Neural progenitor cell (in vitro differentiated cells): ENCODE data around the gene IL1R2. TPM values are rescaled to one million over a fixed set of nuclear protein-coding genes. Genes with fewer than 3 reads are reported as not detected.

Experiments
- DNase-seq: peaks from one replicate; pipeline ENCODE4 v3.0.0-alpha.2; 2016; ENCODE audit warnings: low spot score
- H2AFZ ChIP-seq: fragments of 200-600 bp; sonication (generic); replicated peaks from 2 replicates; pipeline ENCODE4 v1.6.1; 2016; ENCODE audit warnings: antibody characterized with exemption
- H3F3A ChIP-seq: fragments of 200-600 bp; sonication (generic); 2 replicates; pipeline ENCODE4 v1.6.1; 2016; ENCODE audit warnings: antibody characterized with exemption, low read depth
- H3K27ac ChIP-seq: fragments of 200-600 bp; sonication (generic); 2 replicates; pipeline ENCODE4 v1.5.1; 2016; ENCODE audit warnings: mild to moderate bottlenecking
- H3K27me3 ChIP-seq: fragments of 200-600 bp; sonication (generic); 2 replicates; pipeline ENCODE4 v1.6.1; 2016; ENCODE audit warnings: mild to moderate bottlenecking, moderate library complexity
- H3K36me3 ChIP-seq: fragments of 200-600 bp; sonication (generic); 2 replicates; pipeline ENCODE4 v1.5.1; 2016
- H3K4me1 ChIP-seq: fragments of 200-600 bp; sonication (generic); 2 replicates; pipeline ENCODE4 v1.6.1; 2016; ENCODE audit warnings: mixed run types
- H3K4me2 ChIP-seq: fragments of 200-600 bp; sonication (generic); 2 replicates; pipeline ENCODE4 v1.6.1; 2016
- H3K4me3 ChIP-seq: fragments of 200-600 bp; sonication (generic); 2 replicates; pipeline ENCODE4 v1.5.1; 2016
- H3K79me2 ChIP-seq: fragments of 200-600 bp; sonication (generic); 2 replicates; pipeline ENCODE4 v1.6.1; 2016; ENCODE audit warnings: low read depth
- H3K9ac ChIP-seq: fragments of 200-600 bp; sonication (generic); 2 replicates; pipeline ENCODE4 v1.6.1; 2016
- H3K9me3 ChIP-seq: fragments of 200-600 bp; sonication (generic); 2 replicates; pipeline ENCODE4 v1.5.1; 2016; ENCODE audit warnings: low read depth
- H4K20me1 ChIP-seq: fragments of 200-600 bp; sonication (generic); 2 replicates; pipeline ENCODE4 v1.6.1; 2016; ENCODE audit warnings: low read depth
- H3K27ac Mint-ChIP-seq: 3 replicates; pipeline ENCODE4 v1.8.0; 2021; ENCODE audit warnings: mixed read lengths
- H3K27me3 Mint-ChIP-seq: 2 replicates; pipeline ENCODE4 v1.8.0; 2022; ENCODE audit warnings: low read depth, mild to moderate bottlenecking, inconsistent platforms, moderate library complexity, mixed read lengths; ENCODE audit not compliant: insufficient read depth
- H3K36me3 Mint-ChIP-seq: 3 replicates; pipeline ENCODE4 v1.8.0; 2021; ENCODE audit warnings: mixed read lengths
- H3K4me1 Mint-ChIP-seq: 3 replicates; pipeline ENCODE4 v1.8.0; 2021; ENCODE audit warnings: mixed read lengths
- H3K4me3 Mint-ChIP-seq: 3 replicates; pipeline ENCODE4 v1.8.0; 2021; ENCODE audit warnings: mild to moderate bottlenecking, moderate library complexity, mixed read lengths
- H3K9me3 Mint-ChIP-seq: 3 replicates; pipeline ENCODE4 v1.8.0; 2020; ENCODE audit warnings: mixed read lengths
- EZH2 ChIP-seq: fragments of 200-600 bp; sonication (generic); IDR thresholded peaks from 2 replicates; pipeline ENCODE4 v1.6.1; 2017; ENCODE audit warnings: antibody characterized with exemption, mild to moderate bottlenecking, moderate library complexity
- EZH2phosphoT487 ChIP-seq: fragments of 200-600 bp; sonication (generic); IDR thresholded peaks from 2 replicates; pipeline ENCODE4 v1.6.1; 2017; ENCODE audit warnings: antibody characterized with exemption
- total RNA-seq: library from RNA; depleted of rRNA; stranded (reverse); fragments of >200 nt; gene quantifications from 2 replicates; pipeline ENCODE4 v1.2.3, GENCODE V29; 2015; ENCODE audit warnings: low replicate concordance
- TF ChIP-seq, protein P1 (sequence below): fragments of 200-600 bp; sonication (generic); IDR thresholded peaks from 2 replicates; pipeline ENCODE4 v1.5.1; 2017; ENCODE audit warnings: antibody characterized with exemption, mild to moderate bottlenecking

Gene IL1R2
- total RNA-seq, 1 donor from 2014 or later = not detected

DNA sequence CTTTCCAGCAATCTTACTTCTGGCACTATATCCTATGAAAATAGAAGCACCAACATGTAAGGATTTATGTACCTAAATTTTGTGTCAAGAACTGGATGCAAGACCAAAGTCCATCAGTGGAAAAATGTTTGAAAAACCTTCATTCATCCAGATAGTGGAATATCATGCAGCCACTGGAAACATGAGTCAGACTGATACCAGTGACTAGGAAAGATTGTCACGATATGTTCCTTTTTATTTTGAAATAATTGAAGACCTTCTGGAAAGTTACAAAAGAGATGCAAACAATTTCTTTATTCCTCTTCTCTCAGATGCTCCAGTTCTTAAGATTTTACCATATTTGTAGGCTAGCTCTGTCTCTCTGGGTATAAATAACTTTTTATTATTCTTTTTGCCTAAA, 40.5 kb upstream of the IL1R2 start:
- peaks cover 7% of the 10 kb centered on the region for H3K4me1 Mint-ChIP-seq
- TF ChIP-seq, protein P1, sequence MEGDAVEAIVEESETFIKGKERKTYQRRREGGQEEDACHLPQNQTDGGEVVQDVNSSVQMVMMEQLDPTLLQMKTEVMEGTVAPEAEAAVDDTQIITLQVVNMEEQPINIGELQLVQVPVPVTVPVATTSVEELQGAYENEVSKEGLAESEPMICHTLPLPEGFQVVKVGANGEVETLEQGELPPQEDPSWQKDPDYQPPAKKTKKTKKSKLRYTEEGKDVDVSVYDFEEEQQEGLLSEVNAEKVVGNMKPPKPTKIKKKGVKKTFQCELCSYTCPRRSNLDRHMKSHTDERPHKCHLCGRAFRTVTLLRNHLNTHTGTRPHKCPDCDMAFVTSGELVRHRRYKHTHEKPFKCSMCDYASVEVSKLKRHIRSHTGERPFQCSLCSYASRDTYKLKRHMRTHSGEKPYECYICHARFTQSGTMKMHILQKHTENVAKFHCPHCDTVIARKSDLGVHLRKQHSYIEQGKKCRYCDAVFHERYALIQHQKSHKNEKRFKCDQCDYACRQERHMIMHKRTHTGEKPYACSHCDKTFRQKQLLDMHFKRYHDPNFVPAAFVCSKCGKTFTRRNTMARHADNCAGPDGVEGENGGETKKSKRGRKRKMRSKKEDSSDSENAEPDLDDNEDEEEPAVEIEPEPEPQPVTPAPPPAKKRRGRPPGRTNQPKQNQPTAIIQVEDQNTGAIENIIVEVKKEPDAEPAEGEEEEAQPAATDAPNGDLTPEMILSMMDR = no peak
- TF ChIP-seq EZH2 (no peak), EZH2phosphoT487 (no peak)
- no peaks in the 10 kb centered on the region for H3K27me3 ChIP-seq
- H3K9me3 Mint-ChIP-seq = peaks cover 5% of the 10 kb centered on the region
- H3K27ac ChIP-seq = no peak overlapping the region
- H3K27ac Mint-ChIP-seq = no peak overlapping the region
- H3K4me3 Mint-ChIP-seq = no peak overlapping the region
- H3K4me1 ChIP-seq = no peaks in the 10 kb centered on the region
- no peaks in the 10 kb centered on the region for H3K36me3 Mint-ChIP-seq
- H3K9ac ChIP-seq = no peak overlapping the region
- no peak overlapping the region for H3K4me3 ChIP-seq
- H3K36me3 ChIP-seq = no peaks in the 10 kb centered on the region
- H4K20me1 ChIP-seq = no peaks in the 10 kb centered on the region
- H3K9me3 ChIP-seq = no peaks in the 10 kb centered on the region
- no peaks in the 10 kb centered on the region for H3F3A ChIP-seq
- no peaks in the 10 kb centered on the region for H3K27me3 Mint-ChIP-seq
- DNase-seq = no peak
- H3K79me2 ChIP-seq = no peaks in the 10 kb centered on the region
- H3K4me2 ChIP-seq = no peak overlapping the region
- H2AFZ ChIP-seq = no peak overlapping the region

DNA sequence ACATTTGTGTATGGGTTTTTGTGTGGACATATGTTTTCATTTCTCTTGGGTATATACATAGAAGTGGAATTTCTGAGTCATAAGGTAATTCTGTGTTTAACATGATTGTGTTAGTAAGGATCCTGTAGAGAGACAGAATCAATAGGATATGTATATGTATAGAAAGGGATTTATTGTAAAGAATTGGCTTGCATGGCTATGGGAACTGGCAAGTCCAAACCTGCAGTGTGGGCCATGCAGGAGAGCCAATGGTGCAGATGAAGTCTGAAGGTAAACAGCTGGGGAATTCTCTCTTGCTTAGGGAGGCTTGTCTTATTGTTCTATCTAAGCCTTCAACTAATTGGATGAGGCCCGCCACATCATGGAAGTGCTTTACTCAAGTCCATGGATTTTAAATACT, 39.2 kb upstream of the IL1R2 start:
- H3K4me2 ChIP-seq = no peak overlapping the region
- H3K9ac ChIP-seq = no peak overlapping the region
- H3K9me3 ChIP-seq = no peaks in the 10 kb centered on the region
- H3K4me1 ChIP-seq = no peaks in the 10 kb centered on the region
- H3K79me2 ChIP-seq = no peaks in the 10 kb centered on the region
- no peaks in the 10 kb centered on the region for H3K27me3 ChIP-seq
- no peak overlapping the region for H2AFZ ChIP-seq
- no peaks in the 10 kb centered on the region for H3K4me1 Mint-ChIP-seq
- no peak overlapping the region for H3K4me3 ChIP-seq
- peaks cover 5% of the 10 kb centered on the region for H3K9me3 Mint-ChIP-seq
- no peaks in the 10 kb centered on the region for H4K20me1 ChIP-seq
- H3K27me3 Mint-ChIP-seq = no peaks in the 10 kb centered on the region
- no peak overlapping the region for H3K4me3 Mint-ChIP-seq
- no peaks in the 10 kb centered on the region for H3K36me3 Mint-ChIP-seq
- H3K27ac Mint-ChIP-seq = no peak overlapping the region
- no peaks in the 10 kb centered on the region for H3F3A ChIP-seq
- TF ChIP-seq EZH2 = no peak
- TF ChIP-seq EZH2phosphoT487 = no peak
- TF ChIP-seq, protein P1 = no peak
- H3K27ac ChIP-seq = no peak overlapping the region
- DNase-seq = no peak
- no peaks in the 10 kb centered on the region for H3K36me3 ChIP-seq

DNA sequence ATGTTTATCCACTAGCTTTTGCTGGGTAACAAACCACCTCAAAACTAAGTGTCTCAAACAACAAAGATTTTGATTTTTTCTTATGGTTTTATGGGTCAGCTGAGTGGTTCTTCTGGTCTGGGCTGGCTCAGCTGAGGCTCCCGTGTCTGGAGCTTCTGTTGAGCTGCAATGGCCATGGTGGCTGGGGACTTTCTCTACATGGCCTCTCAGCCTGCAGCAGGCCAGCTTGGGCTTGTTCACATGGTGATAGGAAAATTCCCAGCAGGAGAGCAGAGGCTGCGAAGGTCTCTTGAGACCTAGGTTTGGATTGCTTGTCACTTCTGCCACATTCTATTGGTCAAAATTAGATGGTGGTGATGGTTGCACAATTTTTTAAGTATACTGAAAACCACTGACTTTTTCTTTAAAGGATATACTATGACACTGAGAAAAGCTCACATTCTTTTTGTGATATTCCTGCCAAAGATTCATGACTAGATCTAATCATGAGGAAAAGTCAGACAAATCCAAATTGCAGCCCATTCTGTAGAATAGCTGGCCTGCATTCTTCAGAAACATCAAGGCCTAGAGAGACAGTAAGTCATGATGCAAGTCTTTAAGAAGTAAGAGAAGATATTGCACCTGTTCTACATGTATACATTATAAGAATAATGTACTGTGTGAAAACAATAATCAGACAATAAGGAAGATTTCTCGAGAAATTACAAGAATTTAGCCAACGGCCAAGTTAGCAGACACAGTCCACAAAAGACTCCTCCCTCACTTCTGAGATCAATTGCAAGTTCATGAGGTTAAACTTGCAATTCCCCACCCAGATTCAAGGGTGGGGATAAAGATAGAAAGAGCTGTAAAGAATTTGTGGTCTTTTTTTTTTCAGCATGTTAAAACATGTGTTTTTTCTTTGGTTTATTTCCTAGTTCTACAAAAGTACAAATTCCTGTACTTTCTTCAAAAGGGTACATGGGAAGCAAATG, 35.0 kb upstream of the IL1R2 start:
- DNase-seq = no peak
- Histone ChIP-seq H3K9me3 (no peaks in the 10 kb centered on the region), H3K4me3 (no peak overlapping the region), H3K4me1 (no peaks in the 10 kb centered on the region), H4K20me1 (no peaks in the 10 kb centered on the region), H3K9ac (no peak overlapping the region), H3F3A (no peaks in the 10 kb centered on the region), H3K4me2 (no peak overlapping the region), H3K36me3 (no peaks in the 10 kb centered on the region), H2AFZ (no peak overlapping the region), H3K79me2 (no peaks in the 10 kb centered on the region), H3K27ac (no peak overlapping the region), H3K27me3 (no peaks in the 10 kb centered on the region)
- no peaks in the 10 kb centered on the region for H3K36me3 Mint-ChIP-seq
- no peak for TF ChIP-seq EZH2phosphoT487
- TF ChIP-seq EZH2 = no peak
- TF ChIP-seq, protein P1 = no peak
- peaks cover 4% of the 10 kb centered on the region for H3K9me3 Mint-ChIP-seq
- H3K27ac Mint-ChIP-seq = no peak overlapping the region
- H3K4me1 Mint-ChIP-seq = no peaks in the 10 kb centered on the region
- no peak overlapping the region for H3K4me3 Mint-ChIP-seq
- peaks cover 6% of the 10 kb centered on the region for H3K27me3 Mint-ChIP-seq
